ENCODE measurements around the gene UCHL5. TPM values are rescaled to one million over a fixed set of nuclear protein-coding genes. Genes with fewer than 3 reads are reported as not detected.

The UCHL5 gene
- total and polyA plus RNA-seq, 9 donors: 24.0 to 40.9 (median 37.9) TPM

DNA sequence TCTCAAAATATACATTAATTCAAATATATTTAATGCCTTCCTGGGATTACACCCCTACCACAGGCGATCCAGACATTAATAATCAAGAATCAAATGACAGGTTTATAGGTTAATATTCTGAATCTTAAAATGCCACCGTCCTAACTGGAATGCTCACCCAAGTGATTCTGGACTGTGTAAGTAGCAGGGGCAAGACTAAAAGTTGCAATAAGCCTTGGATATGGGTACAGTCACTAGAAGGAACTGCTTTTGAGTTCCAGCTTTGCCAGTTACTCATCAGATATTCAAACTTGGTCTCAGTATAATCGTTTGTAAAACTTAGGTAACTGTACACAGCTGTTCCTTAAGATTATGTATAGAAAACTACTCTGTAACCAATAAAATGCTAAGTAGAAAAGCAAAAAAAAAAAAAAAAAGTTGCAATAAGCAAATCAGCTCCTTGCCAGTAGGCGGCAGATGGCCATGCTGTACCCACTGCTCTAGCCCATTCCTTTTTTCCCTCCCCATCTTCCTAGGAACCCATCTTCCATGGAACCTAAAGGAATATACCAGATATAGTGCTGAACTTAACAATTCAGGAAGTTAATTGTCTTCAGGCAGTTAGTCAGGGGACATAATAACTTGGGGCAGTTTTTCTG, 10.7 kb upstream of the UCHL5 start:
- no peak overlapping the region for H3K27ac ChIP-seq (ENCODE audit: low read length)
- H3K4me1 ChIP-seq (ENCODE audit: control insufficient read depth, insufficient read depth, low read length): no peaks in the 10 kb centered on the region
- no peaks in the 10 kb centered on the region for H3K9me3 ChIP-seq (replicated peaks; ENCODE audit: control insufficient read depth, low read depth, low read length)
- H3K4me3 ChIP-seq (ENCODE audit: low read length): no peak overlapping the region
- DNase-seq: no peak
- WGBS (ENCODE audit: insufficient coverage): 83% methylated on average over 1 of the region's 4 CpGs
- peaks cover 9% of the 10 kb centered on the region for H3K36me3 ChIP-seq (ENCODE audit: control insufficient read depth, insufficient read depth, low read length)
- H3K27me3 ChIP-seq (ENCODE audit: control insufficient read depth, insufficient read depth, low read length): no peaks in the 10 kb centered on the region

DNA sequence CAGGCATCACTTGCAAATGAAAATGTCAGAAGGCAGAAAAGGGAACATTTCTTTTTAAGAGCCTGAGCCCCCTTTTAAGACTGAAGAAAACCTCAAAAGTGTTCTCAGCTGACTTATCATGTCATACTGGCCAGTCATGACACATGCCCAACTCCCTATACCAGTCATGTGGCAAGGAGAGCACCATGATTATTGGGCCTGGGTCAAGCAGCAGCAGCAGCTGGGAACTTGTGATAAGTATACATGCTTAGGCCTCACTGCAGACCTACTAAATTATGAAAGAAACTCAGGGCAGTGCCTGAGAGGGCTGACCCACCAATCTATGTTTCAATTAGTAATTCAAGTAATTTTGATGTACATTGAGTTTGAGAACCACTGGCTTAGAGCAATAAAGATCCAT, 8.9 kb upstream of the UCHL5 start:
- H3K4me3 ChIP-seq (ENCODE audit: low read length): no peak overlapping the region
- no peaks in the 10 kb centered on the region for H3K9me3 ChIP-seq (replicated peaks; ENCODE audit: control insufficient read depth, low read depth, low read length)
- H3K27ac ChIP-seq (ENCODE audit: low read length): no peak overlapping the region
- H3K4me1 ChIP-seq (ENCODE audit: control insufficient read depth, insufficient read depth, low read length): no peaks in the 10 kb centered on the region
- no peaks in the 10 kb centered on the region for H3K27me3 ChIP-seq (ENCODE audit: control insufficient read depth, insufficient read depth, low read length)
- peaks cover 6% of the 10 kb centered on the region for H3K36me3 ChIP-seq (ENCODE audit: control insufficient read depth, insufficient read depth, low read length)
- no peak for DNase-seq

DNA sequence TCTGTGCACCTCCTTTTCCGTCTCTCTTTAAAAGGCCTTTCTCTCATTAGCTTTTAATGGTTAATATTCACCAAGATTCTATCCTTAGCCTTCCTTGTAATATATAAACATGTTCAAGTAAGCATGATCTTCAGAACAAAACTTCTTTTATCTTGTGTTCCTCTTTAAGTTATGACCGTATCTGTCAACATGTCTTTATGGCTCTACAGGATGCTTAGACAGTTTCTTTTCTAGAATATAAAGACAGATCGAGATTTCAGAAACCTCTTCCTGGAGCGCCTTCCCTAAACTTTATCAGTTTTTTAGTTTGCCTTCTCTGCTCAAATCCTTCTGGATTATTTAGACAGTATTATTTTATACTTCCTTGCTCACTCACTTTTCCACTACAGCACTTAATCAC, 7.4 kb upstream of the UCHL5 start:
- Histone ChIP-seq H3K27me3 (ENCODE audit: control insufficient read depth, insufficient read depth, low read length) (no peaks in the 10 kb centered on the region), H3K4me1 (ENCODE audit: control insufficient read depth, insufficient read depth, low read length) (no peaks in the 10 kb centered on the region), H3K9me3 (replicated peaks; ENCODE audit: control insufficient read depth, low read depth, low read length) (no peaks in the 10 kb centered on the region), H3K27ac (ENCODE audit: low read length) (no peak overlapping the region), H3K36me3 (ENCODE audit: control insufficient read depth, insufficient read depth, low read length) (peaks cover 6% of the 10 kb centered on the region), H3K4me3 (ENCODE audit: low read length) (no peak overlapping the region)
- no CpG with 5 or more reads among the region's 4 CpGs for WGBS (ENCODE audit: insufficient coverage)
- no peak for DNase-seq

DNA sequence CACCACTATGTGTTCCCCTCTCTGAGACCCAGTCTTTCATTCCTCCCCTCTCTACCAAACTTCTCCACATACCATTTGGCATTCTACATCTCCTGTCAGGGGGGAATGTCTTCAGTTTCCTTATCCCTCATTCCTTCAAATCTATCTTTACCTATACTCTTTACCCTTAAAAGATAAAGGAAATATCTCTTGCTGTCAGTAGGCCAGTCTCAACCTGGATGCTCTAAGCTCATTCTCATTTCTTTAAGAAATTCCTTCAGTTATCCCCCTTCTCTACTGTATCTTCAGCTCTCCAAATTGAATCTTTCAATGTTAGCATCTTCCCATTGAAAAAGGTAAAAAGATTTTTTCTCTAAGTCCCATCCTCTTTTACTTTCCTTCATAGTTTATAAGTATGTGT, 6.8 kb upstream of the UCHL5 start:
- Histone ChIP-seq H3K27me3 (ENCODE audit: control insufficient read depth, insufficient read depth, low read length) (no peaks in the 10 kb centered on the region), H3K9me3 (replicated peaks; ENCODE audit: control insufficient read depth, low read depth, low read length) (no peaks in the 10 kb centered on the region), H3K36me3 (ENCODE audit: control insufficient read depth, insufficient read depth, low read length) (peaks cover 6% of the 10 kb centered on the region), H3K4me1 (ENCODE audit: control insufficient read depth, insufficient read depth, low read length) (peaks cover 1% of the 10 kb centered on the region), H3K4me3 (ENCODE audit: low read length) (no peak overlapping the region), H3K27ac (ENCODE audit: low read length) (no peak overlapping the region)
- DNase-seq: no peak

DNA sequence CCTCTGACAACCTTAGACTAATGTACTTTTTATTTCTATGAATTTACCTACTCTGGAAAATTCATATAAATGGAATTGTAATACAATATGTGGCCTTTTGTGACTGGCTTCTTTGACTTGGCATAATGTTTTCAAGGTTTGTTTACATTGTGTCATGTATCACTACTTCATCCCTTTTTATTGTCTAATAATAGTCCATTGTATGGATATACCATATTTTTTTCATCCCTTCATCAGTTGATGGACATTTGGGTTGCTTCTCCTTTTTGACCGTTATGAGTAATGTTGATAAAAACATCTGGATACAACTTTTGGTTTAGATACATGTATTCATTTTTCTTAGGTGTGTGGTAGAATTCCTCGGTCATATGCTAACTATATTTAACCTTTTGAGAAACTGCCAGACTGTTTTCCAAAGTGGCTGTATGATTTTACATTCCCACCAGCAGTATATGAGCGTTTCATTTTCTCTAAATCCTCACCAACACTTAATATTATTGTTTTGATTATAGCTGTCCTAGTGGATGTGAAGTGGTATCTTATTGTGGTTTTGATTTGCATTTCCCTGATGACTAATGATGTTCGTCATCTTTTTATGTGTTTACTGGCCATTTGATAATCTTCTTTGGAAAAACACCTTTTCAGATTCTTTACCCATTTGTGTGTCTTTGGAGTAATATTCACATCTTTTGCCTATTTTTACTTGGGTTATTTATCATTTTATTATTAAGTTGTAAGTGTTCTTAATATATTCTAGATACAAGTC, 3.7 kb upstream of the UCHL5 start:
- H3K27ac ChIP-seq (ENCODE audit: low read length): no peak overlapping the region
- no peaks in the 10 kb centered on the region for H3K9me3 ChIP-seq (replicated peaks; ENCODE audit: control insufficient read depth, low read depth, low read length)
- no CpG with 5 or more reads among the region's 4 CpGs for WGBS (ENCODE audit: insufficient coverage)
- no peak overlapping the region for H3K4me3 ChIP-seq (ENCODE audit: low read length)
- DNase-seq: no peak
- no peaks in the 10 kb centered on the region for H3K36me3 ChIP-seq (ENCODE audit: control insufficient read depth, insufficient read depth, low read length)
- H3K27me3 ChIP-seq (ENCODE audit: control insufficient read depth, insufficient read depth, low read length): no peaks in the 10 kb centered on the region
- H3K4me1 ChIP-seq (ENCODE audit: control insufficient read depth, insufficient read depth, low read length): peaks cover 8% of the 10 kb centered on the region

DNA sequence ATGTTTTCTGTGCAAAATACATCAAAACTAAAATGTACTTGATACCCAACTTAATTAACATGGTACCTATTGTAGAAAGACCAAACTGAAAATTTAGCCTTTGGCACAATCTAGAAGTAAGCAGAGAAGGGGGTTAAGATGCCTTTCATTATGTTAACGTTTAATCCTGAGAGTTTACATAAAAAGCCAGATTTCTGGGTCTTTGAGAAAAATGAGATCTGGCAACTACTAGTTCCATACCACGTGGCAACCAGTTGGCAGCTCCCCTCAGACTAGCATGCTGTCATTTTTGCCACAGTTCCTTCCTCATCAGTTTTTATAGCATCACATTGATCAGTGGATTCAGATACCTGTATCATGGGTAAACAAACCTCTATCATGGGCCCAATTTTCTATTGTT, 1.8 kb upstream of the UCHL5 start:
- WGBS (ENCODE audit: insufficient coverage): 0% methylated on average over 1 of the region's 2 CpGs
- Histone ChIP-seq H3K27ac (ENCODE audit: low read length) (peak overlapping the region; percentile 98), H3K27me3 (ENCODE audit: control insufficient read depth, insufficient read depth, low read length) (no peaks in the 10 kb centered on the region), H3K36me3 (ENCODE audit: control insufficient read depth, insufficient read depth, low read length) (no peaks in the 10 kb centered on the region), H3K4me3 (ENCODE audit: low read length) (peak overlapping the region; percentile 78), H3K4me1 (ENCODE audit: control insufficient read depth, insufficient read depth, low read length) (peaks cover 8% of the 10 kb centered on the region), H3K9me3 (replicated peaks; ENCODE audit: control insufficient read depth, low read depth, low read length) (no peaks in the 10 kb centered on the region)
- peak; percentile 11 for DNase-seq

DNA sequence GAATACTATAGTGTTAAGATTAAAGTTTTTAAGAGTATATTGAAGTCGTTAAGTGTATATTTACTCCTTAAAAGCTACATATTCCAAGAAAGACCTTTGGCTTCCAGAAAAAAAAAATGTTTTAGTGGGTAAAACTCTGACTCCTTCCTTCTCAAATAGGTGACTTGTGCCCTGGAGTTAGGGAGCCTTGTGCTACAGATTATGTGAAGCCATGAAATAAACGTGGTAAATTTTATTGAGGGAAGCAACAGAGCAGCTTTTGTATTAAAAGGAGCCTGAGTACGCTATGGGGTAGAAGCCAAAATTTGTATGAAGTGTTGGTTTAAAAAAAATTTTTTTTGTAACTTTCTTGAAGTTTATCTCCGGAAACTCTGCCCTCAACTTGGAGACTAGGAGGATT, 1.2 kb upstream of the UCHL5 start:
- peak; percentile 22 for DNase-seq
- peaks cover 8% of the 10 kb centered on the region for H3K4me1 ChIP-seq (ENCODE audit: control insufficient read depth, insufficient read depth, low read length)
- peak overlapping the region; percentile 98 for H3K27ac ChIP-seq (ENCODE audit: low read length)
- no peaks in the 10 kb centered on the region for H3K9me3 ChIP-seq (replicated peaks; ENCODE audit: control insufficient read depth, low read depth, low read length)
- no peaks in the 10 kb centered on the region for H3K27me3 ChIP-seq (ENCODE audit: control insufficient read depth, insufficient read depth, low read length)
- 6% methylated on average over 2 of the region's 4 CpGs for WGBS (ENCODE audit: insufficient coverage)
- no peaks in the 10 kb centered on the region for H3K36me3 ChIP-seq (ENCODE audit: control insufficient read depth, insufficient read depth, low read length)
- H3K4me3 ChIP-seq (ENCODE audit: low read length): peak overlapping the region; percentile 78

DNA sequence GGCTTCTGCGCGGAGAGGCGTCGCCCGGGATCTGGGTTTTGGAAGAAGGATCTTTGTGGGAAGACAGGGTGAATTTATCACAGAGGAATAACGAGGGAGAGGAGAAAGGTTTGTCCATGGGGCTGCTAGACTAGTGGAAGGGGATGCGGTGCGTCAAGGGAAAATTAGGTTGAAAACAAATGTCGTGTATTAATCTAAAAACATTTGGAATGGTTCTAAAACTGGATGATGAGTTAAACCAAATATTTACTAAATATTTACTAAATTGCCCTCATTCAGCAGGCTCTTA, 899 bp upstream of the UCHL5 start:
- H3K27ac ChIP-seq (ENCODE audit: low read length): peak overlapping the region; percentile 98
- 0% methylated on average over 5 of the region's 9 CpGs for WGBS (ENCODE audit: insufficient coverage)
- peaks cover 8% of the 10 kb centered on the region for H3K4me1 ChIP-seq (ENCODE audit: control insufficient read depth, insufficient read depth, low read length)
- no peaks in the 10 kb centered on the region for H3K36me3 ChIP-seq (ENCODE audit: control insufficient read depth, insufficient read depth, low read length)
- H3K9me3 ChIP-seq (replicated peaks; ENCODE audit: control insufficient read depth, low read depth, low read length): no peaks in the 10 kb centered on the region
- peak overlapping the region; percentile 78 for H3K4me3 ChIP-seq (ENCODE audit: low read length)
- DNase-seq: no peak
- no peaks in the 10 kb centered on the region for H3K27me3 ChIP-seq (ENCODE audit: control insufficient read depth, insufficient read depth, low read length)

DNA sequence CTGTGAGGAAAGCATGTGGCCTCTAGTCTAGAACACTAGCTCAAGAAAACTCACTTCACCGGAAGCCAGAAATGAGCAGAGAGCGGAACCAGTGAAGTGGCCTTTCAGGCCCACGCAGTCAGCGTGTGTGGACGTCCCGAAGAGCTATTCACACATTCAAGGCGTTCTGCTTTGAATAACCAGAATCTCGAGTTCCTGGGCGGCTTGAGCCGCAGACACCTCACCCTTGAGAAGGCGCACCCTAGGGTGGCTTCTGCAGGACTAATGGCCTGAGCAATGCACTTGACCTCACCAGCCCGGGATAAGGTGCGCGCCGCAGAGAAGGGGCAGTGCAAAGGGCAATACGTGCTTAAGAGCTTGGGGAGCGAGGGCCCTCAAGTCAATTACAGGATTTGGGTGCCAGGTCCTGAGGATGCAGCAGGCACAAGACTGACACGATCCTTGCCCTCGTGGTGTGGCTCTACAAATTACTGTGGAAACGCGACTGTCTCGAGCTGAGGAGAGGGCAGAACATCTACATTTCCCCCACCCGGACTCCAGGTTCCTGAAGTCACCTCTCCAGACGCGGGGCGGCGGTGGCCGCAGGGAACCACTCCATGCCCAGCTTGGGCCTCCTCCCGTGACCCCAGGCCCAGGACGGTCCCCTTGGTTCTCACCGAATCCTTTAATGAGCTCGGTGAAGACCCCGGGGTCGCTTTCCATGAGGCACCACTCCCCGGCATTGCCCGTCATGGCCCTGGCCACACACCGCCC, 455 bp downstream of the UCHL5 start:
- peak overlapping the region; percentile 78 for H3K4me3 ChIP-seq (ENCODE audit: low read length)
- DNase-seq: peak; percentile 71
- peak overlapping the region; percentile 98 for H3K27ac ChIP-seq (ENCODE audit: low read length)
- no peaks in the 10 kb centered on the region for H3K27me3 ChIP-seq (ENCODE audit: control insufficient read depth, insufficient read depth, low read length)
- H3K36me3 ChIP-seq (ENCODE audit: control insufficient read depth, insufficient read depth, low read length): no peaks in the 10 kb centered on the region
- peaks cover 8% of the 10 kb centered on the region for H3K4me1 ChIP-seq (ENCODE audit: control insufficient read depth, insufficient read depth, low read length)
- under 1% methylated on average over 35 of the region's 37 CpGs for WGBS (ENCODE audit: insufficient coverage)
- no peaks in the 10 kb centered on the region for H3K9me3 ChIP-seq (replicated peaks; ENCODE audit: control insufficient read depth, low read depth, low read length)

DNA sequence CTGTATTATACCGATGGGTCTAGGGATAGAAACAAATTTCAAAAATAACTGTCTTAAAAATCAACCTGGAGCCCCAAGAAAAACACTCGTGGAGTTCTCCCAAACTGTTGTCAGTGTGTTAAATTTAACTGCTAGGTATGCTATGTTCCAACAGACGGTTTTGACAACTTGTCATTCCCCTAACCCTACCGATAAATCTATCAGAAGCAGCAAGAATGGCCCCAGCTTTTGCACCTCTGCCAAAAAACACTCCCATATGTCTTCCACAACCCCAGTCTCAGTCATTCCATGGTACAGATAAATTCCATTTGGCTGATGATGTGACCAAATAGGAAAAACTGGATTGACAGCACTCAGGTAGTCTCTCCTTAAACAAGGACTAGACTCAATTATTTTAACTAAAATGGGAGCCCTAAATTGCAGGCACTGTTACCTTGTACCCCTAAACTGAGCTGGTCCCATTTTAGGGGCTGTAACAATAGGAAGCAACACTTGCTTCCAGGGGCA, 4.9 kb downstream of the UCHL5 start:
- Histone ChIP-seq H3K4me1 (ENCODE audit: control insufficient read depth, insufficient read depth, low read length) (peaks cover 6% of the 10 kb centered on the region), H3K36me3 (ENCODE audit: control insufficient read depth, insufficient read depth, low read length) (peaks cover 6% of the 10 kb centered on the region), H3K27me3 (ENCODE audit: control insufficient read depth, insufficient read depth, low read length) (no peaks in the 10 kb centered on the region), H3K27ac (ENCODE audit: low read length) (no peak overlapping the region), H3K4me3 (ENCODE audit: low read length) (no peak overlapping the region), H3K9me3 (replicated peaks; ENCODE audit: control insufficient read depth, low read depth, low read length) (no peaks in the 10 kb centered on the region)
- WGBS (ENCODE audit: insufficient coverage): 70% methylated on average over 2 of the region's 4 CpGs
- DNase-seq: no peak

All from muscle of leg (tissue), 11 donors.